IMR-90 (cell line): Measurements from ENCODE around the gene OSBP.

Experiments
- POLR2A ChIP-seq: IDR thresholded peaks from 2 replicates; pipeline ENCODE4 v1.6.1; 2012; ENCODE audit warnings: mild to moderate bottlenecking, low read depth, low read length
- SMC3 ChIP-seq: fragments of 150-350 bp; IDR thresholded peaks from 2 replicates; pipeline ENCODE4 v1.6.1; 2016; ENCODE audit warnings: low read depth, mild to moderate bottlenecking, antibody characterized with exemption, low read length, moderate library complexity
- TF ChIP-seq, protein P1 (sequence below): conservative IDR thresholded peaks from 2 replicates; pipeline ENCODE4 v1.5.1; 2012; ENCODE audit warnings: mild to moderate bottlenecking, low read depth, low read length, improper control_type of control experiment

DNA sequence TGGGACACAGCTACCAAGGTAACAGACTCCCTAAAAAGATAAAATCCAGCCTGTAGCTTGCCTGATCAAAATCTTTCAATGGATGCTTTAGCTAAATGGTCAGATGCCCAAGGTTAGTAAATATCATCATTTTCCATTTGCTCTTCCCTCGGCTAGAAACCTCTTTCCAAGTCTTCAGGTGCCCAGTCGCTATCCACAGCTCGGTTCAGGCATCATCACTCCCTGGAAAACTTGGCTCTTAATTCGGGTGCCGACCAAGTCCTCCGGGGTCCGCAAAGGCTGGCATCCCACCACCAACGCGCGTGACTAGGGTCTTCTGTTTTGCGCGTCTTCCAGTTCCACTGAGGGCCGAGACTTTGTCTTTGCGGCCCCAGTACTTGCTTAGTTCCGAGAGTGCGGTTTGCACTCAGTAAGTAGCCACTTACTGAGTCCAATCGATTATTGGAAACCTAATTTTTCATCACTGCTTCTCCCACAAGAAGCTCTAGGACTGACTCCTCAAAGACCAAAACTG is 59.9 kb downstream of the OSBP start:
- TF ChIP-seq, protein P1, sequence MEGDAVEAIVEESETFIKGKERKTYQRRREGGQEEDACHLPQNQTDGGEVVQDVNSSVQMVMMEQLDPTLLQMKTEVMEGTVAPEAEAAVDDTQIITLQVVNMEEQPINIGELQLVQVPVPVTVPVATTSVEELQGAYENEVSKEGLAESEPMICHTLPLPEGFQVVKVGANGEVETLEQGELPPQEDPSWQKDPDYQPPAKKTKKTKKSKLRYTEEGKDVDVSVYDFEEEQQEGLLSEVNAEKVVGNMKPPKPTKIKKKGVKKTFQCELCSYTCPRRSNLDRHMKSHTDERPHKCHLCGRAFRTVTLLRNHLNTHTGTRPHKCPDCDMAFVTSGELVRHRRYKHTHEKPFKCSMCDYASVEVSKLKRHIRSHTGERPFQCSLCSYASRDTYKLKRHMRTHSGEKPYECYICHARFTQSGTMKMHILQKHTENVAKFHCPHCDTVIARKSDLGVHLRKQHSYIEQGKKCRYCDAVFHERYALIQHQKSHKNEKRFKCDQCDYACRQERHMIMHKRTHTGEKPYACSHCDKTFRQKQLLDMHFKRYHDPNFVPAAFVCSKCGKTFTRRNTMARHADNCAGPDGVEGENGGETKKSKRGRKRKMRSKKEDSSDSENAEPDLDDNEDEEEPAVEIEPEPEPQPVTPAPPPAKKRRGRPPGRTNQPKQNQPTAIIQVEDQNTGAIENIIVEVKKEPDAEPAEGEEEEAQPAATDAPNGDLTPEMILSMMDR, result no peak
- TF ChIP-seq POLR2A (no peak), SMC3 (no peak)
